DMS 273 (cell line): ENCODE measurements around the gene CTAG2.
"Not testable (repeated sequence)": the region's sequence is repeated elsewhere in the genome, so short reads cannot be mapped to it uniquely, and the experiment has no call there.

Experiments used
- DNase-seq: peaks from one replicate; lab custom pipeline; 2025; ENCODE audit not compliant: unreplicated experiment; lab: John Stamatoyannopoulos, UW

The CTAG2 gene

GRCh38 chrX:154649503-154650220, 3.7 kb downstream of the CTAG2 start:
- no peak for DNase-seq

GRCh38 chrX:154648931-154649330, 4.4 kb downstream of the CTAG2 start:
- DNase-seq: no peak

GRCh38 chrX:154645745-154646378, 7.5 kb downstream of the CTAG2 start:
- DNase-seq: not testable (repeated sequence)

DNA sequence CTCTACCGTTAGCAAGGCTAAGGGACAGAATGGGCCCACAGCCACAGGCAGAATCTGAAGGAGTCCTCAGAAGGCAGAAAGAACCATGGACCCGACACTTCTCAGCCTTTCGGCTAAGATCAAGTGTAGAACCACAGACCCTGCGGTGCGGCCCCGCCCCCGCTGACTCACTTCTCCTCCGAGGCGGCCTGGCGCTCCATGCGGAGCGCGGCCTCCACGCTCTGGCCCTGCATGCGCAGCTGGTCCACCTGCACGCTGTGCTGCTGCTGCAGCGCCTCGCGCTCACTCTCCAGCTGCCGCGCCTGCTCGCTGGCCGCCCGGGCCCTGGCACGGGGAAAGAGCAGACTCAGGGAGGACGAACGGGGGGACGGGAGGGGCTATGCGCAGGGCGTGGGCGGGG, 9.7 kb downstream of the CTAG2 start:
- DNase-seq: not testable (repeated sequence)

- not testable (repeated sequence) for DNase-seq
These were observed 11.6 kb downstream of the CTAG2 start for GRCh38 chrX:154641740-154642139.

DNA sequence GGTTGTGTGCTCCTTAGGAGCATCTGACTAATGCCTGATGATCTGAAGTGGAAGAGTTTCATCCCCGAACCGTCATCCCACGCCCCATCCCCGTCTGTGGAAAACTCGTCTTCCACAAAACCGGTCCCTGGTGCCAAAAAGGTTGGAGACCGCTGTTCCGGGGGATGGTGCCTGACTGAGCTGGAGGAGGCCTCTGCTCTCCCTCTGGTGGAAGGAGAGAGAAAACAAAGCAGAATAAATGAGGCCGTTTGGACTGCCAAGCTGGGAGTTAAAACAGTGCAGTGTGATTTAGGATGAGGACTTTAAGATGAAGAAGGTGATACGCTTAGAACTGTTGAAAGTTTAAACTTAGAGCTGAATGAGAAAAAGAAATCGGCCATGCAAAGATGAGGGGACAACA, 19.7 kb downstream of the CTAG2 start:
- DNase-seq: not testable (repeated sequence)

- DNase-seq: not testable (repeated sequence)
These were observed 22.4 kb downstream of the CTAG2 start for GRCh38 chrX:154630949-154631348.

DNA sequence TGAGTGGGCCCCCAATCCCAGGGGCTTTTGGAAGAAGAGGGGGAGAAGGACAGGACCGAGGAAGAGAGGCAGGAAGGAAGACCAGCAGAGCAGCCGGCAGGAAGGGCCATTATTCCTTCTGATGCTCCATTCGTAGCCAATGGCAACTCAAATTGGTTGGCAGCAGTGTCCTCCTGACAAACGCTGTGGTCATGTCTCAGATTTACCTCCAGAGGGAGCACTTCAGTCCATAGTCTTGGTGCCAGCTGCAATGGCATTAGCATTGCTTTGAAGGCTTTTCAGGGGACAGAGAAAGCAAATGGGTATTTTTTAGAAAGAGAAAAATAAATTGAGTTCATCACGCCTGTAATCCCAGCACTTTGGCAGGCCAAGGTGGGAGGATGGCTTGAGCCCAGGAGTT, 24.4 kb downstream of the CTAG2 start:
- DNase-seq: not testable (repeated sequence)

DNA sequence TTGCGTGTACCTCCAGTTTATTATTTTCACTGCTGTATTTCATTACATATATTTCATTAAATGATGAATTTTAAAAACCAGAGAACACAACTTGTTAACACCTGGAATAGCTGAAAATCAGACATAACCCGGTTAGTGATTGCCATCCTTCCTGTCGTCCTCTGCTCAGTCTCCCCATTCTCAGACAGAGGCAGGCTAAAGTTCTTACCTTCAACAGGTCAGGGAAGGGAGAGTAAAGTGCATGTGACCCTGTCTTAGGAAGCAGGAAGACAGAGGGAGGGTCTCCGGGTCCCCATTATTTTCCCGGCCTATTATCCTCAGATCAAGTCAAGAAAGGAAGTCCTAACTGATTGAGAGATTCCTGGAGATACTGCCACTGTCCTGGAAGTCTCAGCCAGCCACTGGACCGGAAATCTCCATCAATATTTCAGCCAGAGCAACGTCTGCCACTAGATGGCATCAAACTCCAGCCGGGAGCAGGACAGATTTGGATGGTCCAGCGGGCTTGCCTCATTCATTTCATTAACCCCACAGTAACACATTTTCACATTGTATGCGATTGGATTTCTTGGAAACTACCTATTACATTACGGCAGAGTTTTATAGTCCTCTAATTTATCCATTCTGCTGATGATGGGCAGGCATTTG, 32.5 kb downstream of the CTAG2 start:
- not testable (repeated sequence) for DNase-seq

DNA sequence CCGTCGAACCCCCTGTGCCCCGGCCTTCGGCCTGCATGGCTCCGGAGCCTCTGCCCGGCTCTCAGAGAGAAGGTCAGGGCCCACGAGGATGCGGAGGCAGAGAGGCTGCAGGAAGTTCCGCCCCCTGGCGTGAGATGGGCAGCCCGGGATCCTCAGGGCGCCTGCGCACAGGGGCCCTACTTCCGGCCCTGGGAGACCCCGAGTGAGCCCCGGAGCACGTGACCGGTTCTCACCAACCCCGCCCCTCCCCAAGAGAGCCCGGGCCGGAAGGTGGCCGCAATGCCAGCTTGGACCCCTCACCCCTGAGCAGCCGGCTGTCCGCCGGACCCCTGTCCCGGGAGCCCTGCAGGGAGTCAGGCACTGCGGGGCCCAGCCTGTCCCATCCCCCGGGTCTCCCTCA, 34.2 kb downstream of the CTAG2 start, which contains the start of gene CTAG1B:
CTAG1B (minus strand) TSS at position 101 of the 400 bp plus-strand sequence; CDS start at position 37, 64 bp downstream.
- not testable (repeated sequence) for DNase-seq

DNA sequence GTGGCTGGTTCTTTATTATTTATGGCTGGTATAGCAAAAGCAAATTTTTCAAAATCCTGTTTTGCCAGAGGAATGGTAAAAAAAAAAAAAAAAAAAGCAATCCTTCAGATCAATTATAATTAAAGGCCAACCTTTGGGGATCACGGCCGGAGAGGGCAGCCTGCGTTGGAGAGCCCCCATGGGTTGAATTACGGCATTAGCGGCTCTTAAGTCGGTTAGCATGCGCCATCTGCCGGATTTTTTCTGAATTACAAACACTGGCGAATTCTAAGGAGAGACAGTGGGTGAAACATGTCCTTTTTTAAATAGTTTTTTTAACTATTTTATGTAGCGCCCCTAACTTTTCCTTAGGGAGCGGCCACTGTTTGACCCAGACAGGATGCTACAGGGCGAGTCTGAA, 39.8 kb downstream of the CTAG2 start:
- not testable (repeated sequence) for DNase-seq

DNA sequence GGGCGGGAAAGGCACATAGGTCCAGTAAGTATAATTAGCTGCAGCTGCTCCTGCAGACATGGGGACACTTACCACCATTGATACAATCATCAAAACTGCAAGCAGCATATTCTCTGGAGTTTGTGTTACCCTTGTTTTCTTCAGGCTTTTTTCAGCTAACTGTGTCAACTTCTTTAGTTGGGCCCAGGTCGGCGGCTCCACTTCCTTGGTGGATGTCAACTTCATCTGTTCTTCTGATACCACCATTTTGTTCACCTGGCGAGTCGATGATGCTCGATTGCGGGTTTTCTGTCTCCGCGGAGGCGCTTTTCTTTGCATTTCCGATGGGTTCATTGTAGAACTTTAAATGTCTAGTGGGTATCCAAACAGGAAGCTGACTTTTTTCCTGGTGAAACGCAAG, 42.2 kb downstream of the CTAG2 start:
- DNase-seq: not testable (repeated sequence)

- DNase-seq: not testable (repeated sequence)
These were observed 44.6 kb downstream of the CTAG2 start for GRCh38 chrX:154608823-154609222.

GRCh38 chrX:154607976-154608375, 45.4 kb downstream of the CTAG2 start:
- DNase-seq: not testable (repeated sequence)

- DNase-seq: no peak
These were observed 46.0 kb downstream of the CTAG2 start for GRCh38 chrX:154607370-154607769.

- no peak for DNase-seq
These were observed 47.8 kb downstream of the CTAG2 start for GRCh38 chrX:154605566-154605965.

- DNase-seq: peak; percentile 29
These were observed 49.6 kb downstream of the CTAG2 start for GRCh38 chrX:154603438-154604430.

DNA sequence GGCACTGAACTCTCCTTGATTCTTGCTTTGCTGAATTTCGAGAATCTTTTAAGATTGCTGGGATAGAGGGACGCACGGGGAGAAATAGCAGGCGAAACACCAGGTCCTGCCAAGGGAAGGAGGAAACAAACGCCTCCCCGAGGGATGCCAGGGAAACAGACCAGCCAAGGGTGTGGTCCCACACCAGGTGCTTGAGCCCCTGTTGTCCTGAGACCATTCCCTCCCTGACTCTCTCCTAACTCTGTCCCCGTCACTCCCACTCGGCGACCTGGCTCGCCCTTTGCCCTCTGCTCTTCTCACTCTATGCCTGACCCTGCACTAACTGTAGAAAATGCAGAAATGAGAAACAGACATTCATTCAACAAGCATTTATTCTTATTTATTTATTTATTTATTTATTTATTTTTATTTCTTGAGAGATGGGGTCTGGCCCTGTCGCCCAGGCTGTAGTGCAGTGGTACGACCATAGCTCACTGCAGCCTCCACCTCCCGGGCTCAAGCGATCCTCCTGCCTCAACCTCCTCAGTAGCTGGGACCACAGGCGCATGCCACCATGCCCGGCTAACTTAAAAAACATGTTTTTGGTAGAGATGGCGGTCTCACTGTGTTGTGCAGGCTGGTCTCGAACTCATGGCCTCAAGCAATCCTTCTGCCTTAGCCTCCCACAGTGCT, 50.5 kb downstream of the CTAG2 start:
- DNase-seq: no peak

GRCh38 chrX:154602226-154602625, 51.2 kb downstream of the CTAG2 start:
- no peak for DNase-seq
